Measurements from ENCODE around the gene KRT84.
A peak's percentile ranks its signal among the peaks of the same experiment; 100 is the strongest.
"Not testable (repeated sequence)": the region's sequence is repeated elsewhere in the genome, so short reads cannot be mapped to it uniquely, and the experiment has no call there.

The KRT84 gene

GRCh38 chr12:52410589-52411248 lies 25.3 kb upstream of the KRT84 start:
- DNase-seq: not testable (repeated sequence)

- no peak for DNase-seq
Measured at GRCh38 chr12:52407918-52408317, 22.5 kb upstream of the KRT84 start.

GRCh38 chr12:52405922-52406385 lies 20.5 kb upstream of the KRT84 start, which contains the start of gene KRT82:
Gene KRT82, minus strand, starts transcription at chr12:52406335. Its CDS starts 58 bp downstream, at chr12:52406277.
- no peak for DNase-seq

GRCh38 chr12:52404951-52405350 lies 19.5 kb upstream of the KRT84 start:
- no peak for DNase-seq

GRCh38 chr12:52403561-52403960 lies 18.1 kb upstream of the KRT84 start:
- no peak for DNase-seq

GRCh38 chr12:52402873-52403540 lies 17.6 kb upstream of the KRT84 start:
- no peak for DNase-seq

- no peak for DNase-seq
Measured at GRCh38 chr12:52402377-52402776, 16.9 kb upstream of the KRT84 start.

GRCh38 chr12:52401926-52402325 lies 16.5 kb upstream of the KRT84 start:
- DNase-seq: no peak

GRCh38 chr12:52401526-52401925 lies 16.1 kb upstream of the KRT84 start:
- DNase-seq: no peak

- no peak for DNase-seq
Measured at GRCh38 chr12:52400906-52401305, 15.5 kb upstream of the KRT84 start.

GRCh38 chr12:52399756-52400155 lies 14.3 kb upstream of the KRT84 start:
- DNase-seq: no peak

- DNase-seq: no peak
Measured at GRCh38 chr12:52398176-52398575, 12.7 kb upstream of the KRT84 start.

- DNase-seq: no peak
Measured at GRCh38 chr12:52396656-52397055, 11.2 kb upstream of the KRT84 start.

- no peak for DNase-seq
Measured at GRCh38 chr12:52395761-52396434, 10.4 kb upstream of the KRT84 start.

- DNase-seq: no peak
Measured at GRCh38 chr12:52394836-52395405, 9.5 kb upstream of the KRT84 start.

- no peak for DNase-seq
Measured at GRCh38 chr12:52392465-52393007, 7.1 kb upstream of the KRT84 start.

- DNase-seq: no peak
Measured at GRCh38 chr12:52391618-52392002, 6.2 kb upstream of the KRT84 start.

GRCh38 chr12:52390739-52391617 lies 5.5 kb upstream of the KRT84 start:
- peak in 1 of 2 donors; percentile 6 for DNase-seq

- DNase-seq: no peak
Measured at GRCh38 chr12:52389313-52390207, 4.1 kb upstream of the KRT84 start.

GRCh38 chr12:52387859-52388258 lies 2.4 kb upstream of the KRT84 start:
- DNase-seq: no peak

GRCh38 chr12:52383331-52383730 lies 2.1 kb downstream of the KRT84 start:
- DNase-seq: no peak
